Measurements from ENCODE around the gene B3GALT4.

DNA sequence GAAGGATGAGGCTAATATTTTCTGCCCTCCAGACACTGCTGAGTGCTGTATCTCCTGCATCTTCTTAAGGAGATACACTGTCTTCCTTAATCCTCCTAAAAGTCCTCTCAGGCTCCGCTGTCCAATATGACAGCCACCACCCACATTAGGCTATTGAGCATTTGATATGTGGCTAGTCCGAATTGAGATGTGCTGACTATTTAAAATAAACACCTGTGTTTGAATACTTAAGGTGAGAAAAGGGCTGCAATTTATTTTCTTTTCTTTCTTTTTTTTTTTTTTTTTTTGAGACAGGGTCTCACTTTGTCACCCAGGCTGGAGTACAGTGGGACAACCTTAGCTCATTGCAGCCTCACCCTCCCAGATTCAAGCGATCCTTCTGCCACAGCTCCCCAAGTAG, 25.0 kb downstream of the B3GALT4 start:
- TF ChIP-seq, protein P1, sequence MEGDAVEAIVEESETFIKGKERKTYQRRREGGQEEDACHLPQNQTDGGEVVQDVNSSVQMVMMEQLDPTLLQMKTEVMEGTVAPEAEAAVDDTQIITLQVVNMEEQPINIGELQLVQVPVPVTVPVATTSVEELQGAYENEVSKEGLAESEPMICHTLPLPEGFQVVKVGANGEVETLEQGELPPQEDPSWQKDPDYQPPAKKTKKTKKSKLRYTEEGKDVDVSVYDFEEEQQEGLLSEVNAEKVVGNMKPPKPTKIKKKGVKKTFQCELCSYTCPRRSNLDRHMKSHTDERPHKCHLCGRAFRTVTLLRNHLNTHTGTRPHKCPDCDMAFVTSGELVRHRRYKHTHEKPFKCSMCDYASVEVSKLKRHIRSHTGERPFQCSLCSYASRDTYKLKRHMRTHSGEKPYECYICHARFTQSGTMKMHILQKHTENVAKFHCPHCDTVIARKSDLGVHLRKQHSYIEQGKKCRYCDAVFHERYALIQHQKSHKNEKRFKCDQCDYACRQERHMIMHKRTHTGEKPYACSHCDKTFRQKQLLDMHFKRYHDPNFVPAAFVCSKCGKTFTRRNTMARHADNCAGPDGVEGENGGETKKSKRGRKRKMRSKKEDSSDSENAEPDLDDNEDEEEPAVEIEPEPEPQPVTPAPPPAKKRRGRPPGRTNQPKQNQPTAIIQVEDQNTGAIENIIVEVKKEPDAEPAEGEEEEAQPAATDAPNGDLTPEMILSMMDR (IDR thresholded peaks at IDR 0.05), result no peak
- no peak for TF ChIP-seq POLR2AphosphoS5 (IDR thresholded peaks at IDR 0.05)
- TF ChIP-seq POLR2A (IDR thresholded peaks at IDR 0.05), result no peak
- TF ChIP-seq EP300 (IDR thresholded peaks at IDR 0.05), result no peak
